Smooth muscle cell (in vitro differentiated cells): Measurements from ENCODE around the gene STXBP2. TPM values are rescaled to one million over a fixed set of nuclear protein-coding genes. Genes with fewer than 3 reads are reported as not detected.

ENCODE experiments used
- DNase-seq: peaks from one replicate; lab custom pipeline; 2025; ENCODE audit not compliant: unreplicated experiment; lab: John Stamatoyannopoulos, UW
- H2AFZ ChIP-seq: fragments of 200-600 bp; sonication (generic); 2 replicates; pipeline ENCODE4 v1.6.0; 2016; ENCODE audit warnings: antibody characterized with exemption, low read depth, mild to moderate bottlenecking
- H3F3A ChIP-seq: fragments of 200-600 bp; sonication (generic); 2 replicates; pipeline ENCODE4 v1.6.0; 2017; ENCODE audit warnings: antibody characterized with exemption, low read depth
- H3K27ac ChIP-seq: fragments of 200-600 bp; sonication (generic); 2 replicates; pipeline ENCODE4 v1.5.1; 2016; ENCODE audit warnings: low read depth, mild to moderate bottlenecking
- H3K27me3 ChIP-seq: fragments of 200-600 bp; sonication (generic); 2 replicates; pipeline ENCODE4 v1.6.1; 2016; ENCODE audit warnings: low read depth, mild to moderate bottlenecking
- H3K36me3 ChIP-seq: fragments of 200-600 bp; sonication (generic); 2 replicates; pipeline ENCODE4 v1.5.1; 2016; ENCODE audit warnings: low read depth
- H3K4me1 ChIP-seq: fragments of 200-600 bp; sonication (generic); 2 replicates; pipeline ENCODE4 v1.5.1; 2016; ENCODE audit warnings: low read depth
- H3K4me2 ChIP-seq: fragments of 200-600 bp; sonication (generic); 2 replicates; pipeline ENCODE4 v1.6.0; 2016; ENCODE audit warnings: mild to moderate bottlenecking
- H3K4me3 ChIP-seq: fragments of 200-600 bp; sonication (generic); 2 replicates; pipeline ENCODE4 v1.5.1; 2016; ENCODE audit warnings: mild to moderate bottlenecking
- H3K79me2 ChIP-seq: fragments of 200-600 bp; sonication (generic); 2 replicates; pipeline ENCODE4 v1.6.0; 2016; ENCODE audit warnings: low read depth, mild to moderate bottlenecking
- H3K9ac ChIP-seq: fragments of 200-600 bp; sonication (generic); 2 replicates; pipeline ENCODE4 v1.6.0; 2016; ENCODE audit warnings: low read depth
- H3K9me3 ChIP-seq: fragments of 200-600 bp; sonication (generic); replicated peaks from 2 replicates; pipeline ENCODE4 v1.5.1; 2016; ENCODE audit warnings: low read depth
- H4K20me1 ChIP-seq: fragments of 200-600 bp; sonication (generic); 2 replicates; pipeline ENCODE4 v1.6.0; 2016; ENCODE audit warnings: low read depth
- CTCF ChIP-seq: fragments of 200-600 bp; sonication (generic); IDR thresholded peaks from 2 replicates; pipeline ENCODE4 v1.5.1; 2017; ENCODE audit warnings: borderline replicate concordance, mild to moderate bottlenecking, antibody characterized with exemption; ENCODE audit not compliant: insufficient read depth, poor library complexity, severe bottlenecking
- WGBS: methylation state at CpG from one replicate; pipeline ENCODE4 v1.1.7; 2016; ENCODE audit warnings: low lambda C conversion rate; 5-methylcytosine and 5-hydroxymethylcytosine counted together
- polyA plus RNA-seq: library from polyadenylated mRNA; unstranded; fragments of >200 nt; fragmentation: Nextera tagmentation; extraction: Ambion mirVana; gene quantifications from 2 replicates; pipeline ENCODE4 v1.2.1, GENCODE V29; 2016
- total RNA-seq: library from RNA; depleted of rRNA; stranded (reverse); fragments of >200 nt; gene quantifications from 2 replicates; pipeline ENCODE4 v1.2.3, GENCODE V29; 2014

The STXBP2 gene
- total and polyA plus RNA-seq, 2 experiments from 2014 or later, result 17.8 to 32.7 TPM

DNA sequence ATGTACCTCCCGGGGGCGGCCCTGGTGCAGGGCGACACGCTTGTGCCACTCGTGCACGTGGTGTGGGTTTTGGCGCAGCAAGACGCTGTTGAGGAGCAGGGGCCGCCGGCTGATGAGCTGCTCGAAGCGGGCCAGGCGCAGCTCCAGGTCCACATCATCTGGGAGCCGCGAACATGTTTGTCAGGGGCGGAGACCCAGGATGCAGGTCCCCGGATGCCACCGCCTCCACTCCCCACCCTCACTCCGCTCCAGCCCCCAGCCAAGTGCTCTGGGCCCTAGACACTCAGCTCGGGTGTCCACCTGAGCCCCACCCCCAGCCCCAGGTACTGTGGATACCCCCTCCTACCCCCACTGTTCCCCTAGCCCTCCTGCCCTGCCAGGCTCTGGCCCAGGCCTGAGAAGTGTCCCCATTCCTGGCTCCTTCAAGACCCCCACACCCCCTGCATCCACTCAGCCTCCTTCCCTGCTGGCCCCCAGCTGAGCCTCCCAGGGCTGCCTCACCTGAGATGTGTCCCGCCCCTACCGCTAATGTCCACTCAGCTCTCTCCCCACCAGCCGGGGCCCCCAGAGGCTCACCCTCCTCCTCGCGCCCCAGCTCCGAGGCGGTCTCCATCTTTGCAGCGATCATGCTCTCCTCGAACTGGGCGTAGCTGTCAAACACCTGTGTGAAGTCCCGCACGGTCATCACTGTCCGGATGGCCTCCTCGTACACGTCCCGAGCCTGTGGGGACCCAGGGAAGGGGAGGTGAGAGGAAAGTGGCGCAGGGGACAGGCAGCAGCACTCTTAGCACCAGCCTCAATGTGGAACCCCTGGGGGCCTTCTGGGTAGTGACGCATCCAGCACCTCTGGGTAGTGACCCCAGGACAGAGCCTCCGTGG, 12.9 kb upstream of the STXBP2 start:
- TF ChIP-seq CTCF, result no peak
- WGBS, result 99% methylated on average over 29 of the region's 39 CpGs

GRCh38 chr19:7624810-7625209, 12.1 kb upstream of the STXBP2 start:
- no peaks in the 10 kb centered on the region for H3K9me3 ChIP-seq
- H3K4me2 ChIP-seq, result no peak overlapping the region
- H3K4me3 ChIP-seq, result no peak overlapping the region
- H3K4me1 ChIP-seq, result peaks cover 6% of the 10 kb centered on the region
- H3K79me2 ChIP-seq, result peaks cover 33% of the 10 kb centered on the region
- no peaks in the 10 kb centered on the region for H4K20me1 ChIP-seq
- no peak overlapping the region for H3K9ac ChIP-seq
- no peak overlapping the region for H3K27ac ChIP-seq
- TF ChIP-seq CTCF, result no peak
- H3F3A ChIP-seq, result no peaks in the 10 kb centered on the region
- H3K36me3 ChIP-seq, result no peaks in the 10 kb centered on the region
- WGBS, result 98% methylated on average over 6 of the region's 17 CpGs
- no peak overlapping the region for H2AFZ ChIP-seq
- H3K27me3 ChIP-seq, result no peaks in the 10 kb centered on the region
- DNase-seq, result no peak

More for the DNA sequence above, 12.9 kb upstream of the STXBP2 start:
- Histone ChIP-seq H3F3A (no peaks in the 10 kb centered on the region), H3K4me1 (peaks cover 6% of the 10 kb centered on the region), H3K36me3 (no peaks in the 10 kb centered on the region), H3K4me2 (no peak overlapping the region), H3K9ac (no peak overlapping the region), H3K9me3 (no peaks in the 10 kb centered on the region), H3K27me3 (no peaks in the 10 kb centered on the region), H2AFZ (no peak overlapping the region), H3K79me2 (peaks cover 27% of the 10 kb centered on the region), H4K20me1 (no peaks in the 10 kb centered on the region), H3K27ac (no peak overlapping the region), H3K4me3 (no peak overlapping the region)
- DNase-seq, result no peak

GRCh38 chr19:7625763-7626372, 11.0 kb upstream of the STXBP2 start:
- WGBS, result 97% methylated on average over 34 of the region's 34 CpGs
- H3K4me3 ChIP-seq, result no peak overlapping the region
- H3K4me1 ChIP-seq, result peaks cover 13% of the 10 kb centered on the region
- no peaks in the 10 kb centered on the region for H4K20me1 ChIP-seq
- H2AFZ ChIP-seq, result no peak overlapping the region
- H3K79me2 ChIP-seq, result peaks cover 42% of the 10 kb centered on the region
- TF ChIP-seq CTCF, result no peak
- H3K4me2 ChIP-seq, result no peak overlapping the region
- no peak overlapping the region for H3K9ac ChIP-seq
- H3F3A ChIP-seq, result no peaks in the 10 kb centered on the region
- H3K36me3 ChIP-seq, result no peaks in the 10 kb centered on the region
- no peak for DNase-seq
- no peaks in the 10 kb centered on the region for H3K9me3 ChIP-seq
- no peaks in the 10 kb centered on the region for H3K27me3 ChIP-seq
- no peak overlapping the region for H3K27ac ChIP-seq
